ENCODE measurements around the gene ZMYND10. TPM values are rescaled to one million over a fixed set of nuclear protein-coding genes. Genes with fewer than 3 reads are reported as not detected.
A peak's percentile ranks its signal among the peaks of the same experiment; 100 is the strongest.

The ZMYND10 gene
- polyA plus RNA-seq, 1 donor (not counting 4 experiments of a cell fraction or from before 2014, with no cell fraction given) = 0.21 TPM

DNA sequence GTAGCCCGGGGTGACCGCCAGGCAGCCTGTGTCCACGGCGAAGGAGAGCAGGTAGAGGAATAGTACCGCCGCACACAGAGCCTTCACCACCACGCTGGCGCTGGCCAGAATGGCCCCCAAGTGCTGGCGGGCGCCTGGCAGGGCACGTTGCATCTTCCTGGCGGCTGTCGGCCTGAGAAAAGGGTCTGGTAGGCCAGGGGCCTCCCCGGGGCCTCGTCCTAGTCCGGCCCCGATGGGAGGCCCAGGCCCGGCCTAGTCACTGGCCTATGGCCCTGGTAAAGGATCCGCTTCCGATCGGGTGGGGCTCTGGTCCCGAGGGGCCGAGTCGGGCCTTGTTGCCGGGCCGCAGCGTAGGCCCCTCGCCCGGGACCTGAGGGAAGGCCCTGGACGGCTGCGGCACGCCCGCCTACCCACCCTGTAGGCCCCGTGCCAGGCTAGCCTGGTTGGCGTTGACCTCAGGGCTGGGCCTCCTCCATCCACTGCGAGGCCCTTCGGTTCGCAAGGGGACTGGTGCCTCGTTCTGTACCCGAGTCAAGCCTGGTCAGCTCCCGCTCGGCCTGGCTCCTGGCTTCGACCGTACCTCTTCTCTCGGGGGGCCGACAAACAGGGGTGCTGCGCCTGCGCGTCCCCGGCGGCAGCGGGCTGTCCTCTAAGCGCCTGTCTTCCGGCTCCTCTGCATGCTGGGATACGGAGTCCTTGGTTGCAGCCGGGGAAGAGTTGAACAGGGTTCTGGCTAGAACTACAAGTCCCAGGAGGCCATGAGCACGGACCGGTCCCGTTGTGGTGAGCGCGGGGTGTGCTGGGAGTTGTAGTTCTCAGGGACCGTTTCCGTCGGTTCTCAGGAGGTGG is 13.6 kb upstream of the ZMYND10 start, which contains the start of gene TMEM115:
Gene TMEM115, minus strand, starts transcription at position 611 of the 849 bp plus-strand sequence. Its CDS starts 458 bp downstream, at position 153.
- peaks cover 6% of the 10 kb centered on the region for H4K20me1 ChIP-seq (ENCODE audit: control insufficient read depth, extremely low read depth, insufficient read depth, low read length)
- peak within 1 kb of the TSS; percentile 93 for H3K9ac ChIP-seq (ENCODE audit: control insufficient read depth, extremely low read depth, insufficient read depth, low read length)
- TF ChIP-seq, protein P1, sequence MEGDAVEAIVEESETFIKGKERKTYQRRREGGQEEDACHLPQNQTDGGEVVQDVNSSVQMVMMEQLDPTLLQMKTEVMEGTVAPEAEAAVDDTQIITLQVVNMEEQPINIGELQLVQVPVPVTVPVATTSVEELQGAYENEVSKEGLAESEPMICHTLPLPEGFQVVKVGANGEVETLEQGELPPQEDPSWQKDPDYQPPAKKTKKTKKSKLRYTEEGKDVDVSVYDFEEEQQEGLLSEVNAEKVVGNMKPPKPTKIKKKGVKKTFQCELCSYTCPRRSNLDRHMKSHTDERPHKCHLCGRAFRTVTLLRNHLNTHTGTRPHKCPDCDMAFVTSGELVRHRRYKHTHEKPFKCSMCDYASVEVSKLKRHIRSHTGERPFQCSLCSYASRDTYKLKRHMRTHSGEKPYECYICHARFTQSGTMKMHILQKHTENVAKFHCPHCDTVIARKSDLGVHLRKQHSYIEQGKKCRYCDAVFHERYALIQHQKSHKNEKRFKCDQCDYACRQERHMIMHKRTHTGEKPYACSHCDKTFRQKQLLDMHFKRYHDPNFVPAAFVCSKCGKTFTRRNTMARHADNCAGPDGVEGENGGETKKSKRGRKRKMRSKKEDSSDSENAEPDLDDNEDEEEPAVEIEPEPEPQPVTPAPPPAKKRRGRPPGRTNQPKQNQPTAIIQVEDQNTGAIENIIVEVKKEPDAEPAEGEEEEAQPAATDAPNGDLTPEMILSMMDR (optimal IDR thresholded peaks at IDR 0.05 in 1 of 3, IDR thresholded peaks at IDR 0.05 in 1 of 3, conservative IDR thresholded peaks at IDR 0.05 in 1 of 3; ENCODE audit: extremely low read depth in 1 of 3, insufficient read depth in 2 of 3, low read length in 3 of 3) = no peak
- TF ChIP-seq EZH2 (IDR thresholded peaks at IDR 0.05; ENCODE audit: low read length) = no peak
- H3K9me1 ChIP-seq (ENCODE audit: control insufficient read depth, extremely low read depth, insufficient read depth, low read length) = peaks cover 2% of the 10 kb centered on the region
- no peaks in the 10 kb centered on the region for H3K9me3 ChIP-seq (ENCODE audit: control insufficient read depth, low read depth, low read length)
- peaks cover 44% of the 10 kb centered on the region for H3K79me2 ChIP-seq (ENCODE audit: control insufficient read depth, insufficient read depth, low read length)
- H3K4me1 ChIP-seq (ENCODE audit: control insufficient read depth, extremely low read depth, insufficient read depth, low read length) = peaks cover 28% of the 10 kb centered on the region
- H3K4me3 ChIP-seq (ENCODE audit: control insufficient read depth in 2 of 3, extremely low read depth in 1 of 3, insufficient read depth in 2 of 3, low read depth in 1 of 3, low read length in 3 of 3) = peak within 1 kb of the TSS; percentile 78 to 88 (median 86)
- peak; percentile 85 for FAIRE-seq
- dilution Hi-C loops (cut with MboI; ENCODE audit: extremely low pct_ligation_motif_present, low sequenced_read_pairs) = no loop called here
- peak within 1 kb of the TSS; percentile 85 for H3K27ac ChIP-seq (ENCODE audit: control insufficient read depth, insufficient read depth, low read length)
- DNase-seq (ENCODE audit: low read depth, low spot score) = peak; percentile 95
- peak within 1 kb of the TSS; percentile 90 for H2AFZ ChIP-seq (ENCODE audit: control insufficient read depth, low read length)
- H3K4me2 ChIP-seq (ENCODE audit: control insufficient read depth, extremely low read depth, insufficient read depth, low read depth, low read length) = peak within 1 kb of the TSS; percentile 88
- H3K36me3 ChIP-seq (ENCODE audit: control insufficient read depth in 2 of 2, extremely low read depth in 1 of 2, insufficient read depth in 2 of 2, low read length in 2 of 2) = peaks cover 17 to 21% of the 10 kb centered on the region in 2 experiments
- H3K27me3 ChIP-seq (ENCODE audit: control insufficient read depth, extremely low read depth, insufficient read depth, low read length) = no peaks in the 10 kb centered on the region

DNA sequence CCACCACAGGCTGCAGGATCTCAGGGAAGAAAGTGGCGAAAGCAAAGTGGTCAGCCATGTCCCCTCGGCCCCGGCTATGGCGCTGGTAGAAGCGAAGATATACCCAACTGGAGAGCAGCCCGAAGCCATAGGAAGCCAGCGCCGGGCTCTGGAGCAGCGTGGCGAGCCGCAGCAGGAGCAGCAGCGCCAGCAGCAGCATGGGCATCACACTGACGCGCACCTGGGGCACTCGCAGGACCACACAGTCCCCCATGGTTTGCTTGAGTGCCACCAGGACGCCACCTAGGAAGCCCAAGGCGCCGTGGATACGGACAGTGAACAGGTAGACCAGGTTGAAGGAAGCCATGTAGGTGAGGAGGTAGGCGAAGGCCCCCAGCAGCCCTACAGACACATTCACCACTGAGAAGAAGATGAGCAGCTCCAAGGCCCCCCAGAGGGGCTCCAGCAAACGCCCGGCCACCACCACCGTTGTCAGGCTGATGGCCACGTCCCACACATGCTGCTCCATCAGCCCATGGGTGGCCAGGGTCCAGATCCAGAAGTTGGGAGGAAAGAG is 12.9 kb upstream of the ZMYND10 start:
- Histone ChIP-seq H3K9ac (ENCODE audit: control insufficient read depth, extremely low read depth, insufficient read depth, low read length) (peak overlapping the region; percentile 93), H3K4me1 (ENCODE audit: control insufficient read depth, extremely low read depth, insufficient read depth, low read length) (peaks cover 28% of the 10 kb centered on the region), H4K20me1 (ENCODE audit: control insufficient read depth, extremely low read depth, insufficient read depth, low read length) (peaks cover 6% of the 10 kb centered on the region), H3K27me3 (ENCODE audit: control insufficient read depth, extremely low read depth, insufficient read depth, low read length) (no peaks in the 10 kb centered on the region), H3K4me3 (ENCODE audit: control insufficient read depth in 2 of 3, extremely low read depth in 1 of 3, insufficient read depth in 2 of 3, low read depth in 1 of 3, low read length in 3 of 3) (peak overlapping the region; percentile 78 to 88 (median 86)), H2AFZ (ENCODE audit: control insufficient read depth, low read length) (no peak overlapping the region), H3K27ac (ENCODE audit: control insufficient read depth, insufficient read depth, low read length) (peak overlapping the region; percentile 85), H3K4me2 (ENCODE audit: control insufficient read depth, extremely low read depth, insufficient read depth, low read depth, low read length) (peak overlapping the region; percentile 88), H3K9me1 (ENCODE audit: control insufficient read depth, extremely low read depth, insufficient read depth, low read length) (peaks cover 2% of the 10 kb centered on the region), H3K36me3 (ENCODE audit: control insufficient read depth in 2 of 2, extremely low read depth in 1 of 2, insufficient read depth in 2 of 2, low read length in 2 of 2) (peaks cover 21 to 24% of the 10 kb centered on the region in 2 experiments), H3K9me3 (ENCODE audit: control insufficient read depth, low read depth, low read length) (no peaks in the 10 kb centered on the region), H3K79me2 (ENCODE audit: control insufficient read depth, insufficient read depth, low read length) (peaks cover 47% of the 10 kb centered on the region)
- dilution Hi-C loops (cut with MboI; ENCODE audit: extremely low pct_ligation_motif_present, low sequenced_read_pairs) = no loop called here
- FAIRE-seq (no peak), DNase-seq (ENCODE audit: low read depth, low spot score) (no peak)
- TF ChIP-seq EZH2 (IDR thresholded peaks at IDR 0.05; ENCODE audit: low read length) = no peak
- TF ChIP-seq, protein P1 (optimal IDR thresholded peaks at IDR 0.05 in 1 of 3, IDR thresholded peaks at IDR 0.05 in 1 of 3, conservative IDR thresholded peaks at IDR 0.05 in 1 of 3; ENCODE audit: extremely low read depth in 1 of 3, insufficient read depth in 2 of 3, low read length in 3 of 3) = no peak
